T-helper 2 cell treated with Interferon-gamma antibody and Interleukin-4, amounts not matched to agents 100 ng/mL and 5 ng/mL, for 36 hours (primary cell): Measurements from ENCODE around the gene C1orf105. TPM values are rescaled to one million over a fixed set of nuclear protein-coding genes. Genes with fewer than 3 reads are reported as not detected.
"Not testable (repeated sequence)": the region's sequence is repeated elsewhere in the genome, so short reads cannot be mapped to it uniquely, and the experiment has no call there.

Experiments used
- intact Hi-C: fragments of 100-400 bp; cut with micrococcal nuclease; formaldehyde crosslinking; loops from one replicate; pipeline ENCODE4 v1.15.1; 2023
- total RNA-seq: library from RNA; stranded (reverse); gene quantifications from 2 replicates; pipeline ENCODE4 v1.2.3, GENCODE V29; 2022

C1orf105 gene
- 0.36 TPM in 1 of 2 replicates, not detected in the other for total RNA-seq

GRCh38 chr1:172420385-172420784, at the start of gene C1orf105:
TSS of gene C1orf105 (plus strand) at chr1:172420685. CDS start at chr1:172420886, 201 bp downstream.
- intact Hi-C loops = no loop called here

GRCh38 chr1:172371646-172372045, 48.8 kb upstream of the C1orf105 start:
- intact Hi-C loops = not testable (repeated sequence)

- intact Hi-C loops = no loop called here
Observed at GRCh38 chr1:172373864-172374263, 46.6 kb upstream of the C1orf105 start.

GRCh38 chr1:172375211-172375631, 45.3 kb upstream of the C1orf105 start:
- intact Hi-C loops = no loop called here

GRCh38 chr1:172376431-172376830, 44.1 kb upstream of the C1orf105 start:
- intact Hi-C loops = no loop called here

GRCh38 chr1:172377565-172377964, 42.9 kb upstream of the C1orf105 start:
- intact Hi-C loops = no loop called here

- intact Hi-C loops = no loop called here
Observed at GRCh38 chr1:172378109-172378760, 42.2 kb upstream of the C1orf105 start.

GRCh38 chr1:172380441-172381244, 39.8 kb upstream of the C1orf105 start:
- intact Hi-C loops = loop anchor here (1.0 kb wide), 2 partner anchors 14 to 22 kb away; no protein-coding TSS in a partner anchor

GRCh38 chr1:172381946-172382345, 38.5 kb upstream of the C1orf105 start:
- intact Hi-C loops = no loop called here

GRCh38 chr1:172382406-172382805, 38.1 kb upstream of the C1orf105 start:
- intact Hi-C loops = no loop called here

GRCh38 chr1:172382990-172383389, 37.5 kb upstream of the C1orf105 start:
- intact Hi-C loops = no loop called here

GRCh38 chr1:172383536-172383935, 36.9 kb upstream of the C1orf105 start:
- intact Hi-C loops = no loop called here

- intact Hi-C loops = no loop called here
Observed at GRCh38 chr1:172384656-172385055, 35.8 kb upstream of the C1orf105 start.

- intact Hi-C loops = no loop called here
Observed at GRCh38 chr1:172386046-172386445, 34.4 kb upstream of the C1orf105 start.

GRCh38 chr1:172388490-172388889, 32.0 kb upstream of the C1orf105 start:
- intact Hi-C loops = no loop called here

GRCh38 chr1:172390301-172390682, 30.2 kb upstream of the C1orf105 start:
- intact Hi-C loops = loop anchor here (5.0 kb wide), 1 partner anchor 247 kb away; no protein-coding TSS in a partner anchor

GRCh38 chr1:172390683-172391551, 29.6 kb upstream of the C1orf105 start:
- intact Hi-C loops = loop anchor here (5.0 kb wide), 1 partner anchor 246 kb away; no protein-coding TSS in a partner anchor

- intact Hi-C loops = loop anchor here (5.0 kb wide), 1 partner anchor 245 kb away; no protein-coding TSS in a partner anchor
Observed at GRCh38 chr1:172391976-172392375, 28.5 kb upstream of the C1orf105 start.

GRCh38 chr1:172393354-172393753, 27.1 kb upstream of the C1orf105 start:
- intact Hi-C loops = loop anchor here (5.0 kb wide), 1 partner anchor 244 kb away; no protein-coding TSS in a partner anchor

GRCh38 chr1:172394141-172394751, 26.2 kb upstream of the C1orf105 start:
- intact Hi-C loops = loop anchor here (1.0 to 5.0 kb wide), 5 partner anchors 14 to 243 kb away; no protein-coding TSS in a partner anchor

GRCh38 chr1:172394811-172395210, 25.7 kb upstream of the C1orf105 start:
- intact Hi-C loops = loop anchor here (1.0 to 5.0 kb wide), 6 partner anchors 15 to 242 kb away; partner anchors contain the start of gene PIGC
